ENCODE data around the gene DOLPP1. TPM values are rescaled to one million over a fixed set of nuclear protein-coding genes. Genes with fewer than 3 reads are reported as not detected.

Gene DOLPP1
- total and polyA plus RNA-seq, 2 of the 8 experiments (the other 6 are each of a cell fraction or from before 2014, with no cell fraction given), result 36.0 to 45.3 TPM

DNA sequence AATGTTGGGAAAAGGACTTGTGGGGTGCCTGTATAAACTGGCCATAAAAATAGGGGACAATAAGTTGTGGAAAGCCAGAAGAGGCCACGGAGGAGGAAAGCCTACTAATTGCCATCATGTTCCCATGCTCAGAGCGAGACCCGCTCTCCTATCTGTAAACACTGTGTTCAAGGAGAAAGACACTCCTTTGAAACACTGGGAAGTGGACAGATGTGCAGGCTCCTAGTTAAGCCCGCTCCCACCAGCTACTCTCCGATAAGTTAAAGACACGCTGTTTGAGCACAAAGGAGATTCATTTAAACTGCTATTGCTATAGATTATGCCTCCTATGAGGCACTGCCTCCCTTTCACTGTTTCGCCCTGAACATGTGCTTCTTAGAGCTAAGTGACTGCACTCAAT is 20.4 kb downstream of the DOLPP1 start:
- Histone ChIP-seq H3K9ac (replicated peaks in 1 of 4; ENCODE audit: extremely low read depth in 1 of 4, low read depth in 3 of 4, low read length in 3 of 4) (no peak overlapping the region), H2BK12ac (ENCODE audit: low read depth, low read length) (no peak overlapping the region), H3K18ac (ENCODE audit: extremely low read depth, low read length) (no peak overlapping the region), H3K36me3 (ENCODE audit: control insufficient read depth in 2 of 4, insufficient read depth in 4 of 4, low read length in 3 of 4) (no peaks in the 10 kb centered on the region), H3K4me1 (replicated peaks in 1 of 4; ENCODE audit: control insufficient read depth in 3 of 4, insufficient read depth in 4 of 4, low read length in 3 of 4) (peaks cover 0 to 5% (median 1%) of the 10 kb centered on the region in 4 experiments; a peak in 2 of 7 replicates), H4K91ac (replicated peaks; ENCODE audit: insufficient read length, low read length) (no peak overlapping the region), H3K4me3 (ENCODE audit: extremely low read depth in 1 of 4, insufficient read depth in 2 of 4, low read depth in 3 of 4, low read length in 4 of 4) (no peak overlapping the region), H3K23ac (ENCODE audit: insufficient read length) (no peak overlapping the region), H3K56ac (replicated peaks; ENCODE audit: insufficient read length, low read depth, low read length) (no peak overlapping the region), H2BK5ac (ENCODE audit: low read depth, low read length) (no peak overlapping the region), H3K79me1 (ENCODE audit: low read depth, low read length) (no peaks in the 10 kb centered on the region), H2BK20ac (ENCODE audit: low read length) (no peak overlapping the region), H4K8ac (ENCODE audit: extremely low read depth, insufficient read depth, low read length) (no peak overlapping the region), H3K4me2 (ENCODE audit: insufficient read depth in 1 of 2, low read depth in 2 of 2, low read length in 2 of 2) (no peak overlapping the region), H3K9me3 (ENCODE audit: insufficient read depth in 2 of 2, low read depth in 1 of 2, low read length in 1 of 2) (no peaks in the 10 kb centered on the region), H3K27ac (ENCODE audit: low read depth, low read length) (no peak overlapping the region), H2BK120ac (replicated peaks; ENCODE audit: low read depth, low read length) (no peak overlapping the region), H3K27me3 (replicated peaks in 1 of 4; ENCODE audit: control insufficient read depth in 3 of 4, extremely low read depth in 1 of 4, insufficient read depth in 3 of 4, low read length in 3 of 4) (peaks cover 0 to 6% (median 4%) of the 10 kb centered on the region in 4 experiments; a peak in 4 of 7 replicates), H2AK5ac (ENCODE audit: low read depth, low read length) (no peak overlapping the region), H3K4ac (replicated peaks; ENCODE audit: insufficient read length, low read depth, low read length) (no peak overlapping the region), H2BK15ac (ENCODE audit: low read length) (no peak overlapping the region), H4K5ac (ENCODE audit: insufficient read length, low read depth, low read length) (no peak overlapping the region), H3K14ac (ENCODE audit: insufficient read length) (no peak overlapping the region), H4K20me1 (replicated peaks in 1 of 2; ENCODE audit: control insufficient read depth in 1 of 2, insufficient read depth in 2 of 2, low read length in 2 of 2) (no peaks in the 10 kb centered on the region), H3K23me2 (ENCODE audit: low read depth, low read length) (no peaks in the 10 kb centered on the region), H2AFZ (ENCODE audit: low read length) (no peak overlapping the region), H3K79me2 (ENCODE audit: control insufficient read depth in 1 of 2, insufficient read depth in 2 of 2, low read length in 2 of 2) (no peaks in the 10 kb centered on the region)
- 96% methylated on average over 7 of the region's 7 CpGs; no CpG with 5 or more reads in 1 of the 2 experiments for WGBS, 2 experiments (ENCODE audit: extremely low coverage in 1 of 2, insufficient coverage in 1 of 2, insufficient read length in 1 of 2, insufficient replicate concordance in 2 of 2, low coverage in 1 of 2, low lambda C conversion rate in 2 of 2, missing lambda C conversion rate in 1 of 2)
- ChIA-PET POLR2A (ENCODE audit: partially characterized antibody) (interaction anchor here (1.3 to 2.2 kb wide), 4 partner anchors 9 to 39 kb away, joined by 3 to 7 read pairs (median 4); partner anchors contain the start of gene PTPA), CTCF (ENCODE audit: partially characterized antibody) (interaction anchor here (0.8 to 2.5 kb wide), 7 partner anchors 11 to 60 kb away, joined by 3 to 9 read pairs (median 3); no protein-coding TSS in a partner anchor)
- FAIRE-seq, result no peak
- no peak for DNase-seq (ENCODE audit: low read depth in 1 of 2, low spot score in 2 of 2)
- no peak for TF ChIP-seq SRF (IDR thresholded peaks at IDR 0.05; ENCODE audit: low read depth, low read length)
- TF ChIP-seq CBX5 (IDR thresholded peaks at IDR 0.05; ENCODE audit: low read depth, low read length), result no peak
- no peak for TF ChIP-seq GABPA (IDR thresholded peaks at IDR 0.05; ENCODE audit: borderline replicate concordance, insufficient read depth, low read length)
- TF ChIP-seq JUND (IDR thresholded peaks at IDR 0.05; ENCODE audit: low read length), result no peak
- TF ChIP-seq JUN (IDR thresholded peaks at IDR 0.05; ENCODE audit: low read depth, low read length), result no peak

Data from H1 (cell line).